ENCODE data around the gene PCNX1. TPM values are rescaled to one million over a fixed set of nuclear protein-coding genes. Genes with fewer than 3 reads are reported as not detected.
"Not testable (repeated sequence)": the region's sequence is repeated elsewhere in the genome, so short reads cannot be mapped to it uniquely, and the experiment has no call there.

The PCNX1 gene
- total and polyA plus RNA-seq, 4 donors: 5.7 to 41.2 (median 18.2) TPM

DNA sequence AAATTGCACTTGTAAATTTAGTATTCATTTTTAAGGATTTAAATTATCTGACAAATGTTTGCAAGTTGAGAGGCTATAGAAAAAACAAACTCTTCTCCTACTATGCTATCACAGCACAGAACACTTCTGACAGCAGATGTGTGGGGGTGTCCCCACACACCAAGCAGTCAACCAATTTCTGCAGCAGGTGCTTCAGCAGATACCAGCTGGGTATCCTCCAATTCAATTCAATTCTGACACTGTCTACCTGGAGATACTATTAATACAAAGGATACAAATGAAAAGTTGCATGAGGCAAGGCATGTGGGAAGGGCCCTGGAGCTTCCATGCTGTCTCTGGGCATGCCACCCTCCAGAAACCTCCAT is 35.1 kb downstream of the PCNX1 start:
- Histone ChIP-seq H3K9me3 (ENCODE audit: control insufficient read depth in 4 of 4, low read length in 3 of 4) (peaks cover 0 to 5% (median 0%) of the 10 kb centered on the region in 4 donors), H3K36me3 (ENCODE audit: control insufficient read depth in 4 of 4, insufficient read depth in 3 of 4, low read depth in 1 of 4, low read length in 3 of 4) (peaks cover 0 to 9% (median 2%) of the 10 kb centered on the region in 4 donors), H3K4me1 (ENCODE audit: control insufficient read depth in 4 of 4, insufficient read depth in 4 of 4, low read length in 3 of 4) (no peaks in the 10 kb centered on the region), H3K27ac (ENCODE audit: low read depth in 1 of 2, low read length in 2 of 2) (no peak overlapping the region), H3K27me3 (ENCODE audit: control insufficient read depth in 4 of 4, insufficient read depth in 4 of 4, low read length in 3 of 4) (no peaks in the 10 kb centered on the region), H3K9ac (ENCODE audit: low read depth in 1 of 2, low read length in 2 of 2) (no peak overlapping the region), H3K4me3 (ENCODE audit: low read depth in 1 of 3, low read length in 3 of 3) (no peak overlapping the region)
- no peak for DNase-seq (ENCODE audit: low spot score)
- TF ChIP-seq RXRA (IDR thresholded peaks at IDR 0.05) (no peak), YY1 (IDR thresholded peaks at IDR 0.05) (no peak)

DNA sequence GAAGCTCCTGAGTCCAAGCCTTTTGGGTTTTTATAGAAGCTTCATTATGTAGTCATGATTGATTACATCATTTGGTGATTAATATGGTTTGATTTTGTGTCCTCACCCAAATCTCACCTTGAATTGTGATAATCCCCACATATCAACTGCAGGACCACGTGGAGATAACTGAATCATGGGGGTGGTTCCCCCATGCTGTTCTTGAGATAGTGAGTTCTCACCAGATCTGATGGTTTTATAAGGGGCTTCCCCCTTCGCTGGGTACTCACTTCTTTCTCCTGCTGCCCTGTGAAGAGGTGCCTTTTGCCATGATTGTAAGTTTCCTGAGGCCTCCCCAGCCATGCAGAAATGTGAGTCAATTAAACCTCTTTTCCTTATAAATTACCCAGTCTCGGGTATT is 35.5 kb downstream of the PCNX1 start:
- not testable (repeated sequence) for DNase-seq (ENCODE audit: low spot score); H3K4me3 ChIP-seq (ENCODE audit: low read depth in 1 of 3, low read length in 3 of 3); H3K9ac ChIP-seq (ENCODE audit: low read depth in 1 of 2, low read length in 2 of 2); H3K9me3 ChIP-seq (ENCODE audit: control insufficient read depth in 4 of 4, low read length in 3 of 4); H3K27me3 ChIP-seq (ENCODE audit: control insufficient read depth in 4 of 4, insufficient read depth in 4 of 4, low read length in 3 of 4); H3K27ac ChIP-seq (ENCODE audit: low read depth in 1 of 2, low read length in 2 of 2); H3K4me1 ChIP-seq (ENCODE audit: control insufficient read depth in 4 of 4, insufficient read depth in 4 of 4, low read length in 3 of 4)
- H3K36me3 ChIP-seq (ENCODE audit: control insufficient read depth in 4 of 4, insufficient read depth in 3 of 4, low read depth in 1 of 4, low read length in 3 of 4): peaks cover 2 to 13% (median 5%) of the 10 kb centered on the region in 4 donors
- 94% methylated on average over 3 of the region's 3 CpGs for WGBS

DNA sequence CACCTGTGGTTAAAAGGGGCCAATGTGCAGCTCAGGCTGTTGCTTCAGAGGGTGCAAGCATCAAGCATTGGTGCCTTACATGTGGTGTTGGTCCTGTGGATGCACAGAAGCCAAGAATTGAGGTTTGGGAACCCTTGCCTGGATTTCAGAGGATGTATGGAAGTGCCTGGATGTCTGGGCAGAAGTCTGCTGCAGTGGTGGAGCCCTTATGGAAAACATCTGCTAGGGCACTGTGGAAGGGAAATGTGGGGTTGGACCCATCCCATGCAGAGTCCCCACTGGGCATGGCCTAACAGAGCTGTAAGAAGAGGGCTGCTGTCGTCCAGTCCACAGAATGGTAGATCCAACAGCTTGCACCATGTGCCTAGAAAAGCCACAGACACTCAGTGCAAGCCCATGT is 36.6 kb downstream of the PCNX1 start:
- H3K27me3 ChIP-seq (ENCODE audit: control insufficient read depth in 4 of 4, insufficient read depth in 4 of 4, low read length in 3 of 4): no peaks in the 10 kb centered on the region
- no peak for DNase-seq (ENCODE audit: low spot score)
- peaks cover 3 to 16% (median 7%) of the 10 kb centered on the region in 4 donors for H3K36me3 ChIP-seq (ENCODE audit: control insufficient read depth in 4 of 4, insufficient read depth in 3 of 4, low read depth in 1 of 4, low read length in 3 of 4)
- no peak overlapping the region for H3K9ac ChIP-seq (ENCODE audit: low read depth in 1 of 2, low read length in 2 of 2)
- TF ChIP-seq EGR1 (IDR thresholded peaks at IDR 0.05; ENCODE audit: low read depth in 2 of 2) (no peak), NR2F2 (IDR thresholded peaks at IDR 0.05) (no peak), SP1 (IDR thresholded peaks at IDR 0.05) (no peak), TAF1 (conservative IDR thresholded peaks at IDR 0.05) (no peak), JUND (IDR thresholded peaks at IDR 0.05) (no peak), RAD21 (IDR thresholded peaks at IDR 0.05) (no peak), HNF4A (conservative IDR thresholded peaks at IDR 0.05) (no peak), FOXA2 (IDR thresholded peaks at IDR 0.05) (no peak), RXRA (IDR thresholded peaks at IDR 0.05) (no peak)
- TF ChIP-seq, protein P1, sequence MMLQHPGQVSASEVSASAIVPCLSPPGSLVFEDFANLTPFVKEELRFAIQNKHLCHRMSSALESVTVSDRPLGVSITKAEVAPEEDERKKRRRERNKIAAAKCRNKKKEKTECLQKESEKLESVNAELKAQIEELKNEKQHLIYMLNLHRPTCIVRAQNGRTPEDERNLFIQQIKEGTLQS (IDR thresholded peaks at IDR 0.05): no peak
- TF ChIP-seq, protein P2, sequence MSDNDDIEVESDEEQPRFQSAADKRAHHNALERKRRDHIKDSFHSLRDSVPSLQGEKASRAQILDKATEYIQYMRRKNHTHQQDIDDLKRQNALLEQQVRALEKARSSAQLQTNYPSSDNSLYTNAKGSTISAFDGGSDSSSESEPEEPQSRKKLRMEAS (IDR thresholded peaks at IDR 0.05): no peak
- TF ChIP-seq, protein P3, sequence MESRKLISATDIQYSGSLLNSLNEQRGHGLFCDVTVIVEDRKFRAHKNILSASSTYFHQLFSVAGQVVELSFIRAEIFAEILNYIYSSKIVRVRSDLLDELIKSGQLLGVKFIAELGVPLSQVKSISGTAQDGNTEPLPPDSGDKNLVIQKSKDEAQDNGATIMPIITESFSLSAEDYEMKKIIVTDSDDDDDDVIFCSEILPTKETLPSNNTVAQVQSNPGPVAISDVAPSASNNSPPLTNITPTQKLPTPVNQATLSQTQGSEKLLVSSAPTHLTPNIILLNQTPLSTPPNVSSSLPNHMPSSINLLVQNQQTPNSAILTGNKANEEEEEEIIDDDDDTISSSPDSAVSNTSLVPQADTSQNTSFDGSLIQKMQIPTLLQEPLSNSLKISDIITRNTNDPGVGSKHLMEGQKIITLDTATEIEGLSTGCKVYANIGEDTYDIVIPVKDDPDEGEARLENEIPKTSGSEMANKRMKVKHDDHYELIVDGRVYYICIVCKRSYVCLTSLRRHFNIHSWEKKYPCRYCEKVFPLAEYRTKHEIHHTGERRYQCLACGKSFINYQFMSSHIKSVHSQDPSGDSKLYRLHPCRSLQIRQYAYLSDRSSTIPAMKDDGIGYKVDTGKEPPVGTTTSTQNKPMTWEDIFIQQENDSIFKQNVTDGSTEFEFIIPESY (IDR thresholded peaks at IDR 0.05): no peak
- H3K4me1 ChIP-seq (ENCODE audit: control insufficient read depth in 4 of 4, insufficient read depth in 4 of 4, low read length in 3 of 4): no peaks in the 10 kb centered on the region
- H3K27ac ChIP-seq (ENCODE audit: low read depth in 1 of 2, low read length in 2 of 2): no peak overlapping the region
- WGBS: 100% methylated on average over 1 of the region's 1 CpG
- H3K4me3 ChIP-seq (ENCODE audit: low read depth in 1 of 3, low read length in 3 of 3): no peak overlapping the region
- peaks cover 0 to 5% (median 2%) of the 10 kb centered on the region in 4 donors for H3K9me3 ChIP-seq (ENCODE audit: control insufficient read depth in 4 of 4, low read length in 3 of 4)

DNA sequence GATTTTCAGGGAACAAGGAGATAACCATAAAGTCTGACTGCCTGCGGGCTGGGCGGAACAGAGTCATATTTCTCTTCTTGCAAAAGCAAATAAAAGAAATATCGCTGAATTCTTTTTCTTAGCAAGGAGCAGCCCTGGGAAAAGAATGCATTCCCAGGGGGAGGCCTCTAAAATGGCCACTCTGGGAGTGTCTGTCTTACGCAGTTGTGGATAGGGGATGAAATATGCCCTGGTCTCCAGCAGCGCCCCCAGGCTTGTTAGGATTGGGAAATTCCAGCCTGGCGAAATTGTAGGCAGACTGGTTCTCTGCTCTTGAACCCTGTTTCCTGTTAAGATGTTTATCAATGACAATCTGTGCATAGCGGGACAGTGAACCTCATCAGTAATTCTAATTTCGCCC is 40.5 kb downstream of the PCNX1 start:
- no peak overlapping the region for H3K27ac ChIP-seq (ENCODE audit: low read depth in 1 of 2, low read length in 2 of 2)
- 96% methylated on average over 8 of the region's 8 CpGs for WGBS
- no peaks in the 10 kb centered on the region for H3K27me3 ChIP-seq (ENCODE audit: control insufficient read depth in 4 of 4, insufficient read depth in 4 of 4, low read length in 3 of 4)
- no peaks in the 10 kb centered on the region for H3K4me1 ChIP-seq (ENCODE audit: control insufficient read depth in 4 of 4, insufficient read depth in 4 of 4, low read length in 3 of 4)
- TF ChIP-seq FOXA2 (IDR thresholded peaks at IDR 0.05): no peak
- TF ChIP-seq TAF1 (conservative IDR thresholded peaks at IDR 0.05): no peak
- TF ChIP-seq JUND (IDR thresholded peaks at IDR 0.05): no peak
- no peak for TF ChIP-seq SP1 (IDR thresholded peaks at IDR 0.05)
- TF ChIP-seq FOXA1 (IDR thresholded peaks at IDR 0.05): no peak
- TF ChIP-seq, protein P1 (IDR thresholded peaks at IDR 0.05): no peak
- no peak overlapping the region for H3K4me3 ChIP-seq (ENCODE audit: low read depth in 1 of 3, low read length in 3 of 3)
- DNase-seq (ENCODE audit: low spot score): no peak
- H3K9ac ChIP-seq (ENCODE audit: low read depth in 1 of 2, low read length in 2 of 2): no peak overlapping the region
- peaks cover 0 to 5% (median 2%) of the 10 kb centered on the region in 4 donors for H3K9me3 ChIP-seq (ENCODE audit: control insufficient read depth in 4 of 4, low read length in 3 of 4)
- peaks cover 4 to 21% (median 7%) of the 10 kb centered on the region in 4 donors for H3K36me3 ChIP-seq (ENCODE audit: control insufficient read depth in 4 of 4, insufficient read depth in 3 of 4, low read depth in 1 of 4, low read length in 3 of 4)

All from liver (tissue), 9 donors.